GM12878 (cell line): ENCODE results near the gene SSPN. TPM values are rescaled to one million over a fixed set of nuclear protein-coding genes. Genes with fewer than 3 reads are reported as not detected.

Experiments used
- ATAC-seq: fragments of 200-7000 bp; cut with Tn5 transposase; 3 replicates; pipeline ENCODE4 v1.9.1; 2020; ENCODE audit warnings: mild to moderate bottlenecking, moderate library complexity
- BruUV-seq: library from RNA; stranded (reverse); fragments of 400-500 nt; replicated peaks from 2 replicates; lab custom pipeline; 2021; lab: Mats Ljungman, UMichigan
- CTCF ChIA-PET: fragments of 300-600 bp; sonication (Branson Sonifier 250); formaldehyde crosslinking; extraction: SDS; loops from one replicate; lab custom pipeline; 2021; ENCODE audit warnings: inconsistent platforms; lab: Yijun Ruan, JAX
- POLR2A ChIA-PET: fragments of 350-600 bp; formaldehyde crosslinking; extraction: SDS; loops from one replicate; lab custom pipeline; 2021; ENCODE audit warnings: inconsistent platforms; lab: Charles Lee
- RAD21 ChIA-PET: fragments of 300-600 bp; sonication (Branson Sonifier 250); formaldehyde crosslinking; loops from one replicate; lab custom pipeline; 2023; ENCODE audit warnings: antibody characterized with exemption; ENCODE audit not compliant: unreplicated experiment; lab: Charles Lee
- SMC1A ChIA-PET: fragments of 300-600 bp; sonication (Branson Sonifier 250); formaldehyde crosslinking; loops from one replicate; lab custom pipeline; 2023; ENCODE audit not compliant: unreplicated experiment, uncharacterized antibody; lab: Charles Lee
- DNase-seq: peaks from one replicate; pipeline ENCODE4 v3.0.0-alpha.2; 2011; ENCODE audit warnings: low read depth, low spot score
- FAIRE-seq: peaks from 3 replicates; lab custom pipeline; 2011; peaks lifted over from hg19 to GRCh38; lab: Jason Lieb, UNC
- H2AFZ ChIP-seq: 2 replicates; pipeline ENCODE4 v1.6.0; 2011; ENCODE audit warnings: low read depth, low read length, control low read depth; ENCODE audit not compliant: control insufficient read depth
- H3K27ac ChIP-seq: 2 replicates; pipeline ENCODE4 v1.5.1; 2011; ENCODE audit warnings: control low read depth; ENCODE audit not compliant: control insufficient read depth, insufficient read depth
- H3K27me3 ChIP-seq, 2 experiments: replicated peaks in 1 of 2; 2 replicates each; pipeline versions ENCODE4 v1.6.0 to v1.6.1; 2011; ENCODE audit warnings: low read length in 1 of 2; ENCODE audit not compliant: control insufficient read depth in 2 of 2, insufficient read depth in 2 of 2
- H3K36me3 ChIP-seq, 2 experiments: 2 replicates each; pipeline ENCODE4 v1.5.1; 2011; ENCODE audit warnings: low read length in 1 of 2; ENCODE audit not compliant: control insufficient read depth in 2 of 2, insufficient read depth in 2 of 2
- H3K4me1 ChIP-seq: 2 replicates; pipeline ENCODE4 v1.6.1; 2011; ENCODE audit warnings: mild to moderate bottlenecking, low read length, moderate library complexity, mixed read lengths; ENCODE audit not compliant: control insufficient read depth, insufficient read depth
- H3K4me2 ChIP-seq: 2 replicates; pipeline ENCODE4 v1.6.0; 2011; ENCODE audit warnings: control low read depth; ENCODE audit not compliant: control insufficient read depth, insufficient read depth
- H3K4me3 ChIP-seq: fragments of 200-600 bp; sonication (generic); 2 replicates; pipeline ENCODE4 v1.5.1; 2016
- H3K79me2 ChIP-seq: 2 replicates; pipeline ENCODE4 v1.6.0; 2011; ENCODE audit warnings: low read length; ENCODE audit not compliant: control insufficient read depth, insufficient read depth
- H3K9ac ChIP-seq: 2 replicates; pipeline ENCODE4 v1.8.0; 2011; ENCODE audit warnings: low read length, control low read depth, mixed read lengths; ENCODE audit not compliant: control insufficient read depth, insufficient read depth
- H3K9me3 ChIP-seq: replicated peaks from 3 replicates; pipeline ENCODE4 v1.5.1; 2011; ENCODE audit warnings: mild to moderate bottlenecking, low read length; ENCODE audit not compliant: control insufficient read depth, insufficient read depth
- H4K20me1 ChIP-seq: 2 replicates; pipeline ENCODE4 v1.6.0; 2011; ENCODE audit not compliant: control insufficient read depth, insufficient read depth
- CREB1 ChIP-seq: IDR thresholded peaks from 2 replicates; pipeline ENCODE4 v1.6.1; 2012; ENCODE audit warnings: low read depth, mild to moderate bottlenecking, inconsistent platforms
- FOXM1 ChIP-seq: IDR thresholded peaks from 2 replicates; pipeline ENCODE4 v1.6.1; 2012; ENCODE audit warnings: low read depth, mild to moderate bottlenecking, inconsistent platforms, low read length, moderate library complexity
- SUZ12 ChIP-seq: fragments of 200-600 bp; sonication (generic); IDR thresholded peaks from one replicate; pipeline ENCODE4 v1.6.1; 2018; ENCODE audit warnings: antibody characterized with exemption, mild to moderate bottlenecking; ENCODE audit not compliant: unreplicated experiment
- TARDBP ChIP-seq: IDR thresholded peaks from 2 replicates; pipeline ENCODE4 v1.6.1; 2016; ENCODE audit warnings: borderline replicate concordance
- YY1 ChIP-seq: IDR thresholded peaks from 2 replicates; pipeline ENCODE4 v1.6.1; 2011; ENCODE audit warnings: low read depth, mild to moderate bottlenecking, low read length
- ZBTB11 ChIP-seq: fragments of 450-650 bp; formaldehyde crosslinking; IDR thresholded peaks from 2 replicates; pipeline ENCODE4 v1.5.0; 2022; ENCODE audit warnings: mild to moderate bottlenecking, missing genetic modification characterization
- WGBS: methylation state at CpG from one replicate; pipeline ENCODE4 v1.1.6; 2016; ENCODE audit warnings: low lambda C conversion rate; ENCODE audit not compliant: insufficient replicate concordance, insufficient coverage; ENCODE audit errors: missing lambda C conversion rate; 5-methylcytosine and 5-hydroxymethylcytosine counted together
- in situ Hi-C: fragments of 300-500 bp; cut with MboI; formaldehyde crosslinking; loops from 9 replicates; pipeline ENCODE4 v1.14.3; 2018; ENCODE audit warnings: mixed read lengths
- intact Hi-C: fragments of 100-400 bp; cut with micrococcal nuclease; formaldehyde crosslinking; loops from one replicate; pipeline ENCODE4 v1.14.2; 2022; ENCODE audit not compliant: unreplicated experiment
- polyA plus RNA-seq, 11 experiments: library from polyadenylated mRNA; depleted of rRNA in 4 of 11; unstranded in 6 of 11; stranded (reverse) in 5 of 11; fragments of >200 nt; fragmentation: Nextera tagmentation in 4 of 11; fragmentation: Illumina TruSeq in 1 of 11; extraction: Ambion mirVana in 4 of 11; extraction: Trizol in 1 of 11; gene quantifications; 1 replicate in 1 of 11; 2 replicates in 10 of 11; pipeline versions ENCODE4 v1.2.1 to v1.2.3, GENCODE V29; 2011 to 2016; ENCODE audit warnings: inconsistent platforms in 2 of 11, missing spikeins in 2 of 11, low read depth in 1 of 11
- total RNA-seq, 4 experiments: library from RNA; depleted of rRNA in 3 of 4; stranded (reverse); fragments of >200 nt in 3 of 4; fragmentation: Illumina TruSeq in 1 of 4; extraction: Trizol in 1 of 4; gene quantifications; 2 replicates each; pipeline versions ENCODE4 v1.2.1 to v1.2.3, GENCODE V29; 2013 to 2021
- TF ChIP-seq, protein P1 (sequence below): fragments of 450-650 bp; IDR thresholded peaks from 2 replicates; pipeline ENCODE4 v1.6.1; 2017; ENCODE audit warnings: mild to moderate bottlenecking, moderate library complexity

The SSPN gene
- total and polyA plus RNA-seq, 10 of the 15 experiments (the other 5 are each of a cell fraction or from before 2014, with no cell fraction given) = 0.04 to 0.41 (median 0.28) TPM; not detected in 5

- Histone ChIP-seq H3K9ac (no peak overlapping the region), H3K27me3 (peaks cover 0 to 4% of the 10 kb centered on the region in 2 experiments; a peak in 1 of 4 replicates), H3K36me3 (no peaks in the 10 kb centered on the region), H3K4me2 (no peak overlapping the region), H4K20me1 (no peaks in the 10 kb centered on the region), H2AFZ (no peak overlapping the region), H3K79me2 (no peaks in the 10 kb centered on the region), H3K4me3 (no peak overlapping the region), H3K9me3 (no peaks in the 10 kb centered on the region), H3K4me1 (no peaks in the 10 kb centered on the region), H3K27ac (no peak overlapping the region)
- ChIA-PET RAD21 (no interaction called here), POLR2A (interaction anchor here (0.8 kb wide), 1 partner anchor 8 kb away, joined by 3 read pairs; no protein-coding TSS in a partner anchor), CTCF (interaction anchor here (2.8 kb wide), 1 partner anchor 30 kb away, joined by 10 read pairs; no protein-coding TSS in a partner anchor), SMC1A (interaction anchor here (1.0 to 2.0 kb wide), 2 partner anchors 12 to 30 kb away, joined by 4 to 8 read pairs; no protein-coding TSS in a partner anchor)
- DNase-seq (no peak), FAIRE-seq (no peak), ATAC-seq (no peak)
- WGBS = 77% methylated on average over 7 of the region's 7 CpGs
- no peak for TF ChIP-seq FOXM1
- no peak for TF ChIP-seq TARDBP
- TF ChIP-seq, protein P1, sequence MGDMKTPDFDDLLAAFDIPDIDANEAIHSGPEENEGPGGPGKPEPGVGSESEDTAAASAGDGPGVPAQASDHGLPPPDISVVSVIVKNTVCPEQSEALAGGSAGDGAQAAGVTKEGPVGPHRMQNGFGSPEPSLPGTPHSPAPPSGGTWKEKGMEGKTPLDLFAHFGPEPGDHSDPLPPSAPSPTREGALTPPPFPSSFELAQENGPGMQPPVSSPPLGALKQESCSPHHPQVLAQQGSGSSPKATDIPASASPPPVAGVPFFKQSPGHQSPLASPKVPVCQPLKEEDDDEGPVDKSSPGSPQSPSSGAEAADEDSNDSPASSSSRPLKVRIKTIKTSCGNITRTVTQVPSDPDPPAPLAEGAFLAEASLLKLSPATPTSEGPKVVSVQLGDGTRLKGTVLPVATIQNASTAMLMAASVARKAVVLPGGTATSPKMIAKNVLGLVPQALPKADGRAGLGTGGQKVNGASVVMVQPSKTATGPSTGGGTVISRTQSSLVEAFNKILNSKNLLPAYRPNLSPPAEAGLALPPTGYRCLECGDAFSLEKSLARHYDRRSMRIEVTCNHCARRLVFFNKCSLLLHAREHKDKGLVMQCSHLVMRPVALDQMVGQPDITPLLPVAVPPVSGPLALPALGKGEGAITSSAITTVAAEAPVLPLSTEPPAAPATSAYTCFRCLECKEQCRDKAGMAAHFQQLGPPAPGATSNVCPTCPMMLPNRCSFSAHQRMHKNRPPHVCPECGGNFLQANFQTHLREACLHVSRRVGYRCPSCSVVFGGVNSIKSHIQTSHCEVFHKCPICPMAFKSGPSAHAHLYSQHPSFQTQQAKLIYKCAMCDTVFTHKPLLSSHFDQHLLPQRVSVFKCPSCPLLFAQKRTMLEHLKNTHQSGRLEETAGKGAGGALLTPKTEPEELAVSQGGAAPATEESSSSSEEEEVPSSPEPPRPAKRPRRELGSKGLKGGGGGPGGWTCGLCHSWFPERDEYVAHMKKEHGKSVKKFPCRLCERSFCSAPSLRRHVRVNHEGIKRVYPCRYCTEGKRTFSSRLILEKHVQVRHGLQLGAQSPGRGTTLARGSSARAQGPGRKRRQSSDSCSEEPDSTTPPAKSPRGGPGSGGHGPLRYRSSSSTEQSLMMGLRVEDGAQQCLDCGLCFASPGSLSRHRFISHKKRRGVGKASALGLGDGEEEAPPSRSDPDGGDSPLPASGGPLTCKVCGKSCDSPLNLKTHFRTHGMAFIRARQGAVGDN = no peak
- no peak for TF ChIP-seq CREB1
- TF ChIP-seq ZBTB11 (CRISPR knock-in tag) = no peak
- TF ChIP-seq YY1 = no peak
- TF ChIP-seq SUZ12 = no peak
- BruUV-seq = no TSS peak
- intact Hi-C loops = no loop called here
- in situ Hi-C loops = no loop called here
Measured at GRCh38 chr12:26148291-26148690, 47.1 kb upstream of the SSPN start.
